Measurements from ENCODE around the gene METAP2.
A peak's percentile ranks its signal among the peaks of the same experiment; 100 is the strongest.

Gene METAP2

GRCh38 chr12:95543305-95543704 lies 69.4 kb downstream of the METAP2 start:
- no peak overlapping the region for H3K4me3 ChIP-seq (replicated peaks in 1 of 2; ENCODE audit: low read depth in 2 of 2, low read length in 2 of 2)
- DNase-seq (ENCODE audit: low read depth in 2 of 2), result no peak
- TF ChIP-seq CTCF (IDR thresholded peaks at IDR 0.05; ENCODE audit: low read depth, low read length), result no peak

GRCh38 chr12:95544756-95545155 lies 70.8 kb downstream of the METAP2 start:
- DNase-seq (ENCODE audit: low read depth in 2 of 2), result no peak
- no peak overlapping the region for H3K4me3 ChIP-seq (replicated peaks in 1 of 2; ENCODE audit: low read depth in 2 of 2, low read length in 2 of 2)
- no peak for TF ChIP-seq CTCF (IDR thresholded peaks at IDR 0.05; ENCODE audit: low read depth, low read length)

- no peak for TF ChIP-seq CTCF (IDR thresholded peaks at IDR 0.05; ENCODE audit: low read depth, low read length)
- no peak overlapping the region for H3K4me3 ChIP-seq (replicated peaks in 1 of 2; ENCODE audit: low read depth in 2 of 2, low read length in 2 of 2)
- no peak for DNase-seq (ENCODE audit: low read depth in 2 of 2)
Measured at GRCh38 chr12:95545303-95545702, 71.4 kb downstream of the METAP2 start.

- no peak for TF ChIP-seq CTCF (IDR thresholded peaks at IDR 0.05; ENCODE audit: low read depth, low read length)
- no peak for DNase-seq (ENCODE audit: low read depth in 2 of 2)
Measured at GRCh38 chr12:95545731-95546490, 72.0 kb downstream of the METAP2 start.

GRCh38 chr12:95546491-95546813 lies 72.5 kb downstream of the METAP2 start:
- no peak overlapping the region for H3K4me3 ChIP-seq (replicated peaks in 1 of 2; ENCODE audit: low read depth in 2 of 2, low read length in 2 of 2)
- no peak for TF ChIP-seq CTCF (IDR thresholded peaks at IDR 0.05; ENCODE audit: low read depth, low read length)
- no peak for DNase-seq (ENCODE audit: low read depth in 2 of 2)

More at GRCh38 chr12:95545731-95546490, 72.0 kb downstream of the METAP2 start:
- H3K4me3 ChIP-seq (replicated peaks in 1 of 2; ENCODE audit: low read depth in 2 of 2, low read length in 2 of 2), result no peak overlapping the region

- peak overlapping the region in 1 of 2 donors; percentile 49 for H3K4me3 ChIP-seq (replicated peaks in 1 of 2; ENCODE audit: low read depth in 2 of 2, low read length in 2 of 2)
- peak; percentile 22 to 24 for DNase-seq (ENCODE audit: low read depth in 2 of 2)
- no peak for TF ChIP-seq CTCF (IDR thresholded peaks at IDR 0.05; ENCODE audit: low read depth, low read length)
Measured at GRCh38 chr12:95547522-95548055, 73.6 kb downstream of the METAP2 start.
